Erythroblast (primary cell): Measurements from ENCODE around the gene CD47.

Source experiments
- DNase-seq, 2 experiments: peaks; one replicate each; lab custom pipeline; 2025; lab: John Stamatoyannopoulos, UW
- GATA1 ChIP-seq: IDR thresholded peaks from 2 replicates; pipeline ENCODE4 v1.6.1; 2011; ENCODE audit warnings: low read depth, mild to moderate bottlenecking, control low read depth, low read length, moderate library complexity
- POLR2A ChIP-seq: IDR thresholded peaks from 2 replicates; pipeline ENCODE4 v1.6.1; 2011; ENCODE audit warnings: mild to moderate bottlenecking, low read length

Gene CD47

DNA sequence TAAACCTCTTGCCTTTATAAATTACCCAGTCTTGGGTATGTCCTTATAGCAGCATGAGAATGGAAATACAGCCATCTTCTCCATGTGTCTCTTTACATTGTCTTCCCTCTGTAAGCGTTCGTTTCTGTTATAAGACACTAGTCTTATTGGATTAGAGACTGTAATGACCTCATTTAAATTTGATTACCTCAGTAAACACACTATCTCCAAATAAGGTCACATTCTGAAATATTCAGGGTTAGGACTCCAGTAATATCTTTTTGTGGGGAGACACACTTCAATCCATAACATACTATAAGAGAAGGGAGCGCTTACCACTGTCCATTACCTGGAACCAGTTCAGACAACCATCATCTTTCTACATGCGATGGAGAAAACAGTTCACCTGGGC is 34.3 kb upstream of the CD47 start:
- no peak for TF ChIP-seq GATA1
- TF ChIP-seq POLR2A, result no peak
- peak in 1 of 2 experiments; percentile 38 for DNase-seq

DNA sequence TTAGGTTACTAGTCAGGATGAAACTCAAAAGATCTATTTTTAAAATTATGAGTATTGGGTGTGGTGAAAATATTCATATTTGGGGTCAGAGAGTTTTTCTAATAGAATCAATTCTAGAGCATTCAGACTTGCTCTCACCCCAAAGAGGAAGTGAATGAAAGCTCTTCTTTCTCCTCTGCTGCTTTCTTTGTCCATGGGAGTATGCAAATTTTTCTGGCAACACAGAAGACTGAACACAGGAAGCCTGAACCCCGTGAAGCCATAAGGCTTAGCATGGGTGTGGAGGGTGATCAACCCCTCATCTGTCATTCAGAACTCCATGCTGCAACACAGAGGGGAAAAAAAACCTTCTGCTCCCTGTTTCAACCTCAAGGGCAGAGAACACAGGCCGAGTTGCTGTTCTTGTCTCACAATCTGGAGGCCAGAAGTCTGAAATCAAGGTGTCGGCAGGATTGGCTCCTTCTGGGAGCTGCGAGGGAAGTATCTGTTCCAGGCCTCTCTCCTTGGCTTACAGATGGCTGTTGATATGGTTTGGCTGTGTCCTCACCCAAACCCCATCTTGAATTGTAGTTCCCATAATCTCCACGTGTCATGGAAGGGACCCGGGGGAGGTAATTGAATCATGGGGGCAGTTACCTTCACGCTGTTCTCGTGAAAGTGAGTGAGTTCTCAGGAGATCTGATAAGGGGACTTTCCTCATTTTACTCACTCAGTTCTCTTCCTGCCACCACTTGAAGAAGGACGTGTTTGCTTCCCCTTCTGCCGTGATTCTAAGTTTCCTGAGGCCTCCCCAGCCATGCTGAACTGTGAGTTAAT is 33.7 kb upstream of the CD47 start:
- peak; percentile 53 to 84 for DNase-seq
- TF ChIP-seq POLR2A (no peak), GATA1 (no peak)

DNA sequence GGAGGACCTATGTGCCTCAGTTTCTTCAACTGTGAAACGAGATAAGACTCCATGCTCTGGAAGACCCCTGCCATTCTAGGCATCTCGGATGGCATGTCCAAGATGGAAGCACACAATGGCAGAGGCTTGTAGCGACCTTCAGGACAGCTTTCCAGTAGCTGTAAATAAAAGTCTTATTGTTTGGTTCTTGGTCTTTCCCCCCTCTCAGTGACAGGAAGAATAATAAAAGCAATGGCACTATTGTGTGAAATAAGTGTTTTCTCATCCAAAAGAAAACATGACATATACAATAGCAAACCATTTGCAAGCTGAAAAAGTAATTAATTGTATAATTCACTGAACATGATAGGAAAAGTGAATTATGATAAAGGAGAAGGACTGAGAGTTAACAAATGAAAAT is 32.5 kb upstream of the CD47 start:
- DNase-seq, result no peak
- TF ChIP-seq GATA1, result no peak
- no peak for TF ChIP-seq POLR2A

DNA sequence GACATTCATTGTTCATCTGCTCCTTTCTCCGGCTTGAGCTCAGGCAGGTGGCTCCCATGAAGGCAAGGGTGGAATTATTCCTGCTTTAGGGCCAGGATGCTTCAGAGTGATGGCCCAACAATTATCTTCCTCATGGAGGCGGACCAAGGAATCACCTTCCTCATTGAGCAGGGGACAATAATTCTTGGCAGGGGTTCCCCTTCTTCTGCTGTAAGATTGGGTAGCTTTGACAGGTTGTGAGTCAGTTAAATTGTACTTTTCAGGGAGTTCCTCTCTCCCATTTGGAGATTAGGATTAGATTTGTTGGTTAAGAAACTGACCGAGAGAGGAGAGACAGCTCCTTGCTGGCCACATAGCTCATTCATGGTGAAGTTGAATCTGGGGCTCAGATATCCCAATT is 31.4 kb upstream of the CD47 start:
- TF ChIP-seq GATA1 (no peak), POLR2A (no peak)
- DNase-seq, result no peak

DNA sequence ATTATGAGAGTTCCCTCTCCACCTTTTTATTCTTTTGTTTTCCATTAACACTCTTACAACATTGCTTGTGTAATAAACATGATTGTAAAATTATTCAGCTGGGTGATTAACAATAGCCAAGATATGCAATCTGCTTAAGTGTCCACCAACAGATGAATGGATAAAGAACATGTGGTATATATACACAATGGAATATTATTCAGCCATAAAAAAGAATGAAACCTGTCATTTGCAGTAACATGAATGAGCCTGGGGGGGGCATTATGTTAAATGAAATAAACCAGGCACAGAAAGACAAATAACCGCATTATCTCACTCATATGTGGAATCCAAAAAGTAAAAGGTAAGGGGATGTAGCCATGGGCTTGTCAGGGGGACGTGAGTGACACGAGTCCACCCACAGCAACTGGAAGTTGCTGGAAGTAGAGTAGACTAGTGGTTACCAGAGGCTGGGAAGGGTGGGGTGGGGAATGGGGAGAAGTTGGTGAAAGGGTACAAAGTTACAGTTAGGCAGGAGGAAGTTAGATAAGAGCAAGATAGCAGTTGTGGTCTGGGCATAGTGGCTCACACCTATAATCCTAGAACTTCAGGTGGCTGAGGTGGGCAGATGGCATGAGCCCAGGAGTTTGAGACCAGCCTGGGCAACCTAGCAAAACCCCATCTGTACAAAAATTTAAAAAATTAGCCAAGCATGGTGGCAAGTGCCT is 28.7 kb upstream of the CD47 start:
- TF ChIP-seq GATA1, result no peak
- no peak for TF ChIP-seq POLR2A
- DNase-seq, result no peak

DNA sequence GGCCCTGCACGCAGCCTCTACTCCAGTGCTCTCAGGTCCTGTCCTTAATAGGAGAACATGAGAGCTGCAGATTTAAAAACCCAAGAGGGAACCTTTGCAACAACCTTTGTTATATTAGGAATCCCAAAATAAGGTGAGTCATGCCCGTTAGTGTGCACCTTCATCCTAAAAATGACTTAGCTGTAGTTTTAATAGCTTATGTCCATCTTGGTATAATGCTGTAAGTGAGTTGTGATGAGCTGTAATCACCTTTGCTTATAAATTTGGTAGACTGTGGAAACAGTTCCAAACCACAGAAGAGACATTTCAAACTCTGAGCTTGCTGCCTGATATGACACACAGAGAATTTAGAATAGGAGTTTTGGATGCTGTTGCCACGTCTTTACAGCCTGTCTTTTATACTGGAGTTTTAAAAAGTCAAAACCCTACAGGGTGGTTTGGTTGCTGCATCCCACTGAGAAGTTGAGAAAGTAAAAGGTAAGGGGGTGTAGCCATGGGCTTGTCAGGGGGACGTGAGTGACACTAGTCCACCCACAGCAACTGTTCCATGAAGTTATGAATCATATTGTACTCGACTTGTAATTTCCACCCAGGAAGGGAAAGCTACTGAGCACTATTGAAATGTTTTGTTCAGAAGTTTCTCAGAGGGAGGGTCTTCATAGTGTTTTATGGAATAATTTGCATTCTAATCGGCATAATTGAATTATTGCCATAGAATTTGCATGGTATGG is 27.4 kb upstream of the CD47 start:
- TF ChIP-seq GATA1 (no peak), POLR2A (no peak)
- no peak for DNase-seq

DNA sequence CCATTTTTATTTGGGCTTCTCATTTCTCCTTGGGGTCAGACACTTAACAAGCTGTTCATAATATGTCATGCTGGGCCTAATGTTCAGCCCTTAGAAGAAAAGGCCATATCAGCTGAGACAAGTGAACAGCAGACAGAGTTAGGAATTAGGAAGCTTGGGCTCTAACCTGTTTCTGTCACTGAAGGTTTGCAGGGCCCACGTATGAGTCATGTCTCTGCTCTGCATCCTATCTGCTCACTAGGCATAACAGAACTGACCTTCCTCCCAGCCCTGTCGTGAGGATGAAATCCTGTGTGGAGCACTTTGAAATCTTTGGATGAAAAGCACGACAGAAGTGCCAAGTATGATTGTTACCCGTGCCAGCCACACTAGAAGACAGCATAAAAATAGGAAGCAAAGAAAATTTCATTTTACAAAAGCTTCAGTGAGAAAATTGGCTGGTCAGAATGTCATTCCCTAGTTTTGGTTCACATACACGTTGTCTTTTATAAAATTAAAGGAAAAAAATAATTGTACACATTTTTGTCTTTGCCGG is 26.5 kb upstream of the CD47 start:
- TF ChIP-seq GATA1, result no peak
- no peak for TF ChIP-seq POLR2A

DNA sequence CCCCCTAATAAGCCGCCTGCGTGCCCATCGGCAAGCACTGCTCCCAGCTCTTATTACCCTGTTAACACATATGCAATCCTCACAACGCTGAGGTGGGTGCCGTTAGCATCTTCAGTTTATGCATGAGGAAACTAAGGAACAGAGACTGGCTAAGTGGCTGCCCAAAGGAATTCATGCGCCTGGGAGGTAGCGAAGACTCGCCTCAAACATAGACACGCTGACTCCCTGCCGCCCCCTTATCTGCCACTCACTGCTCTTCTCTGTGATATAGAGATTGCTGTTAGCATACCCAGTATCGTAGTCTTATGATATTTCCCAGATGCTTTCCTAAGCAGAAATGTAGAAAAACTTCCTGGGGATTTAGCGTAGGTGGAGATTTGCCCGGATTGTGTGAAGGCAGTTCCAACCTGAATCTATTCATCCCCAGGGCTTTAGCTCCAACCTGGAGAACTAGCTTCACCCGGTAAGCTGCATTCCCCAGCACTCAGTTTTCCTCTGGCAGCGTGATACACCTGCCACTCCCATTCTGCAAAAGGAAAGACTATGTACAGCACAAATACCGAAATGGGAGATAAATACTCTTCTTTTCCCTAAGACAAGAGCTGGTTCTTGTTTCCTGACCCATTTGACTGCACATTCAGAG is 23.7 kb upstream of the CD47 start:
- TF ChIP-seq GATA1 (no peak), POLR2A (no peak)
- peak; percentile 35 to 62 for DNase-seq

More for the DNA sequence above, 26.5 kb upstream of the CD47 start:
- DNase-seq, result no peak

DNA sequence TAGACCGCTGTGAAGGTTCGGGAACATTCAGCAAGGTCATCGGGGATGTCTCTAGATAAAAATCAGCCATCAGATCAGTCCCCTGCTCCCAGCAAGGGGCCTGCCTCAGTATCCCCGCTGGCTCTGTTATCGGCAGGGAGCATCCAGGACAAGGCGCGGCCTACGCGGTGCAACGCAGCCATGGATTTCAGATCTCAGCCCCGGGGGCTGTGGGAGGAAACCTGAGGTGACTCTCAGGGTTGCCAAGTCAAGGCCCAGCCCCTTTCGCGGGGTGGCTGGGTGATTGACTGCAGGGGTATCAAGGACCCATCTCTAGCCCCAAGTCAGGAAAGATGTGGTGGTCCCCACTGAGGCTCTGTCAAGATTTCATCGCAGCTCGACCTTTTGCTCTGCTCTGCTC is 23.1 kb upstream of the CD47 start:
- no peak for TF ChIP-seq POLR2A
- no peak for TF ChIP-seq GATA1
- no peak for DNase-seq

DNA sequence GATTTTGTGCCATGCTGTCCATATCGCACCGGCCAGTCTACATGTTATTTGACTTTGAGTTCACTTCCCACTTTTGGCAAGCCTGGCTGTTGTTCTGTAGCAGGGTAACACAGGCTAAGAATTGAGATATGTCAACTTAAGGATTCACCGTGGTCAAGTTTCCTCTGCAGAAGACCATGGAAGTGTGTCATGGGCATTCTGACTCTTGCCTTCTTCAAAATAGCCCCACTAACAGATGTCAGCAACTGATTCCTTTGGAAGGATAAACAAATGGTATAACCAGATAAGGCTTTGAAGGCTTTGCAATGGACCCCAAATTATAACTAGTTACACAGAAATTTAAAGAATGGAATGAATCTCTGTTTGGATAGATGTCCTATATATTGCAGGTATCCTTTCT is 20.1 kb upstream of the CD47 start:
- DNase-seq, result peak; percentile 41 to 70
- no peak for TF ChIP-seq GATA1
- no peak for TF ChIP-seq POLR2A

DNA sequence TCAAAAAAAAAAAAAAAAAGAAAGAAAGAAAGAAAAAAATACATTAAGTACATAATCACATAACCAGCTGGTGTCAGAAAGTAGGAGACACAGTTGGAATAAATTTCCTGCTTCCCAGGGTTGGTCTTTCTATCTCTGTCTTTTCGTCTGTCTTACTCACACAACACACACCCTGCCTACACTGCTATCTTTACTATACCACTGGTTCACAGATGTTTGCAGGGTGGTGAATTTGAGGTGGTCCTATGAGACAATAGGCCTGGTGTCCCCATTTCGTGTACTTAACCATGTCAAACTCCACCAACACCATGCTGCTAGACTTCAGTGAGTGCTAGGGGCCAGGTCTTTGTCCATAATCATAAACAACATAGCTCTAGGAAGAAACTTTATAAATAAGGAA is 17.6 kb upstream of the CD47 start:
- TF ChIP-seq GATA1 (no peak), POLR2A (no peak)

DNA sequence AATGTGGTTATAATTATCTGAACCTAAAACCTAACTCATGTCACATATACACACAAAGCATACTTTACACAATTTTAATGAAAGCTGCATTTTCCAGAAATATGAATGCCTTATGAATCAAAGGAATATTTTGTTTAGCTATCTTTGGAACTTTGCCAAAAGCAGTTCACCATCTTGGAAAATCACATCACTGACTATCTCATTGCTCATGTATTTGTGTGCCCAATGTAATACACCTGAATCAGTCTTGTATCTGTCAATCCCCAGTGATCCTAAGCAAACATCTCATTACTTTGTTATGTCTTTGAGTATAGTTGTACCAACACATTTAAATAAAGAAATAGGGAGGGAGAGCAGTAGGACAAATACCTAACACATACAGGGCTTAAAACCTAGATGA is 15.6 kb upstream of the CD47 start:
- TF ChIP-seq POLR2A (no peak), GATA1 (no peak)
- DNase-seq, result no peak

More for the DNA sequence above, 17.6 kb upstream of the CD47 start:
- DNase-seq, result peak; percentile 34 to 61

DNA sequence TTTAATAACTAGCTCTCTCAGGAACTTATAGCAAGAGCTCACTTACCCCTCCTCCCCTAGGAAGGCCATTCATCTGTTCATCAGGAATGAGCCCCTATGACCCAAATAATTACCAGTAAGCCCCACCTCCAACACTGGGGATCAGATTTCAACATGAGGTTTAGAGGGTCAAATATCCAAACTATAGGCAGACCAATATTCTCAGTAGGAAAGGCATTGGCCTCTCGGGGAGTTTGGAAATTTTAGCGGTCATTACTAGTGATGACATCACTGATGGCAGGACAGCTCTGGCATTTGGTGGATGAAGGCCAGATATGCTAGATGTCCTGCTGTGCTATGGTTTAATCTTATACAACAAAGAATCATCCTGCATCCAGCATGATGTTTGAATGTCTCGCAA is 15.2 kb upstream of the CD47 start:
- no peak for DNase-seq
- no peak for TF ChIP-seq GATA1
- TF ChIP-seq POLR2A, result no peak
